OCI-LY7 (cell line): Measurements from ENCODE around the gene ZFYVE26. TPM values are rescaled to one million over a fixed set of nuclear protein-coding genes. Genes with fewer than 3 reads are reported as not detected.

Experiments used
- BruUV-seq: library from RNA; stranded (reverse); fragments of 400-500 nt; replicated peaks from 2 replicates; lab custom pipeline; 2021; lab: Mats Ljungman, UMichigan
- CTCF ChIA-PET: fragments of 300-600 bp; sonication (Branson Sonifier 250); formaldehyde crosslinking; loops from one replicate; lab custom pipeline; 2022; ENCODE audit warnings: antibody characterized with exemption; ENCODE audit not compliant: unreplicated experiment; lab: Charles Lee
- POLR2A ChIA-PET: fragments of 300-600 bp; sonication (Branson Sonifier 250); formaldehyde crosslinking; loops from one replicate; lab custom pipeline; 2022; ENCODE audit warnings: antibody characterized with exemption; lab: Charles Lee
- DNase-seq: peaks from one replicate; pipeline ENCODE4 v3.0.0-alpha.2; 2015; ENCODE audit warnings: low spot score
- H2AFZ ChIP-seq: fragments of 200-600 bp; sonication (generic), shearing (Covaris generic); 2 replicates; pipeline ENCODE4 v1.6.1; 2014; ENCODE audit warnings: mild to moderate bottlenecking, antibody characterized with exemption, low read length, moderate library complexity
- H3K27ac ChIP-seq: fragments of 200-600 bp; sonication (generic); 2 replicates; pipeline ENCODE4 v1.5.1; 2014; ENCODE audit warnings: mixed run types, low read depth, mild to moderate bottlenecking, moderate library complexity, low read length, inconsistent platforms; ENCODE audit not compliant: poor library complexity, severe bottlenecking
- H3K36me3 ChIP-seq: fragments of 200-600 bp; sonication (generic); 2 replicates; pipeline ENCODE4 v1.6.1; 2014; ENCODE audit warnings: mild to moderate bottlenecking, antibody characterized with exemption, low read length, moderate library complexity, mixed read lengths; ENCODE audit not compliant: insufficient read depth
- H3K4me1 ChIP-seq: fragments of 200-600 bp; sonication (generic); 2 replicates; pipeline ENCODE4 v1.5.1; 2014; ENCODE audit warnings: mild to moderate bottlenecking, low read length; ENCODE audit not compliant: insufficient read depth, poor library complexity, severe bottlenecking
- H3K4me2 ChIP-seq: fragments of 200-600 bp; sonication (generic); 2 replicates; pipeline ENCODE4 v1.6.1; 2014; ENCODE audit warnings: mild to moderate bottlenecking, low read length
- H3K4me3 ChIP-seq: fragments of 200-600 bp; sonication (generic); 2 replicates; pipeline ENCODE4 v1.5.1; 2014; ENCODE audit warnings: mild to moderate bottlenecking, low read depth, low read length; ENCODE audit not compliant: poor library complexity, severe bottlenecking
- H3K79me2 ChIP-seq: fragments of 200-600 bp; sonication (generic); 2 replicates; pipeline ENCODE4 v1.6.1; 2016; ENCODE audit warnings: low read depth, mild to moderate bottlenecking, low read length, moderate library complexity, mixed read lengths; ENCODE audit not compliant: insufficient read depth
- H3K9me2 ChIP-seq: fragments of 200-600 bp; sonication (generic); 2 replicates; pipeline ENCODE4 v1.6.1; 2016; ENCODE audit warnings: mild to moderate bottlenecking, low read length, mixed read lengths; ENCODE audit not compliant: insufficient read depth
- H3K9me3 ChIP-seq: fragments of 200-600 bp; sonication (generic); 2 replicates; pipeline ENCODE4 v1.6.1; 2014; ENCODE audit warnings: mild to moderate bottlenecking, mixed run types, low read length, mixed read lengths
- H4K20me1 ChIP-seq: fragments of 200-600 bp; sonication (generic); 2 replicates; pipeline ENCODE4 v1.6.1; 2014; ENCODE audit warnings: mild to moderate bottlenecking, antibody characterized with exemption, low read length, moderate library complexity, mixed read lengths; ENCODE audit not compliant: insufficient read depth
- EZH2phosphoT487 ChIP-seq: fragments of 200-600 bp; sonication (generic); IDR thresholded peaks from 2 replicates; pipeline ENCODE4 v1.6.1; 2018; ENCODE audit warnings: low read depth, borderline replicate concordance, mild to moderate bottlenecking, mixed run types, antibody characterized with exemption, low read length, moderate library complexity, mixed read lengths
- intact Hi-C: fragments of 100-400 bp; cut with micrococcal nuclease; formaldehyde crosslinking; loops from one replicate; pipeline ENCODE4 v1.10.0; 2022; ENCODE audit not compliant: unreplicated experiment
- small RNA-seq: library from RNA; depleted of rRNA; stranded (forward); fragments of <200 nt; gene quantifications from one replicate; pipeline ENCODE3, GENCODE V24; 2014
- total RNA-seq, 2 experiments: library from RNA; depleted of rRNA in 1 of 2; stranded (reverse); fragments of >200 nt in 1 of 2; shearing (Covaris generic) in 1 of 2; gene quantifications; 2 replicates each; pipeline ENCODE4 v1.2.3, GENCODE V29; 2014 to 2022
- TF ChIP-seq, protein P1 (sequence below): fragments of 200-600 bp; sonication (generic); conservative IDR thresholded peaks from 2 replicates; pipeline ENCODE4 v1.5.1; 2014; ENCODE audit warnings: mild to moderate bottlenecking, antibody characterized with exemption, low read length, moderate library complexity, mixed read lengths

ZFYVE26 gene
- total RNA-seq, 2 experiments from 2014 or later, result 12.0 to 22.8 TPM

DNA sequence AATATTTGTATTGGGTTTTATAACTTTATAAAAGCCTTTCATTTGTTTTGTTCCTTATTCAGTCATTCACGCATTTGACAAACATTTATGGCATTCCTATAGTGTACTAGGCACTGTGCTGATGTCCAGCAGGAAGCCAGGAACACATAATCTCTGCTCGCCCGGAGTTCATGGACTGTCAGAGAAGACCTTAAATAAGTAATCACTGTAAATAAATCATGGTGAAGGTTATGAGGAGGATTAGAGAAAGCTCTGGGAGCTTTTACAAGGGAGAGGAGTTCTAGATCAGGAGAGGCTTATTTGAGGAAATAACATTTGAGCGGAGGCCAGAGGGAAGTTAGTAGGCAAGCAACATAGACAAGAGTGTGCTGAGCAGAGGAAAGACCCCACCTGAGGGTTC lies 119.4 kb downstream of the ZFYVE26 start:
- Histone ChIP-seq H3K4me1 (peaks cover 5% of the 10 kb centered on the region), H4K20me1 (no peaks in the 10 kb centered on the region), H3K27ac (no peak overlapping the region), H3K9me2 (no peaks in the 10 kb centered on the region), H3K36me3 (peaks cover 16% of the 10 kb centered on the region), H3K4me2 (no peak overlapping the region), H2AFZ (no peak overlapping the region), H3K79me2 (peaks cover 25% of the 10 kb centered on the region; the same call in 1 of the 2 replicates), H3K9me3 (no peaks in the 10 kb centered on the region), H3K4me3 (no peak overlapping the region)
- ChIA-PET CTCF (no interaction called here), POLR2A (interaction anchor here (0.6 kb wide), 1 partner anchor 241 kb away, joined by 3 read pairs; no protein-coding TSS in a partner anchor)
- TF ChIP-seq, protein P1, sequence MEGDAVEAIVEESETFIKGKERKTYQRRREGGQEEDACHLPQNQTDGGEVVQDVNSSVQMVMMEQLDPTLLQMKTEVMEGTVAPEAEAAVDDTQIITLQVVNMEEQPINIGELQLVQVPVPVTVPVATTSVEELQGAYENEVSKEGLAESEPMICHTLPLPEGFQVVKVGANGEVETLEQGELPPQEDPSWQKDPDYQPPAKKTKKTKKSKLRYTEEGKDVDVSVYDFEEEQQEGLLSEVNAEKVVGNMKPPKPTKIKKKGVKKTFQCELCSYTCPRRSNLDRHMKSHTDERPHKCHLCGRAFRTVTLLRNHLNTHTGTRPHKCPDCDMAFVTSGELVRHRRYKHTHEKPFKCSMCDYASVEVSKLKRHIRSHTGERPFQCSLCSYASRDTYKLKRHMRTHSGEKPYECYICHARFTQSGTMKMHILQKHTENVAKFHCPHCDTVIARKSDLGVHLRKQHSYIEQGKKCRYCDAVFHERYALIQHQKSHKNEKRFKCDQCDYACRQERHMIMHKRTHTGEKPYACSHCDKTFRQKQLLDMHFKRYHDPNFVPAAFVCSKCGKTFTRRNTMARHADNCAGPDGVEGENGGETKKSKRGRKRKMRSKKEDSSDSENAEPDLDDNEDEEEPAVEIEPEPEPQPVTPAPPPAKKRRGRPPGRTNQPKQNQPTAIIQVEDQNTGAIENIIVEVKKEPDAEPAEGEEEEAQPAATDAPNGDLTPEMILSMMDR, result no peak
- TF ChIP-seq EZH2phosphoT487, result no peak
- no peak for DNase-seq
- BruUV-seq, result no TSS peak
- intact Hi-C loops, result no loop called here

Small RNAs within 50 kb of the gene (small RNA-seq; reads per million reads assigned to genes)
- gene AL049779.3 (not detected), gene RN7SL369P (not detected)

Other genes with a start within 250 kb of the ZFYVE26 start
- gene PIGH, start 216.3 kb downstream of the ZFYVE26 start, total RNA-seq (2014; rRNA removed; shearing (Covaris generic)), result 19.7 and 23.0 TPM in 2 replicates
- 12.0 and 15.5 TPM in 2 replicates for gene PIGH, start 216.3 kb downstream of the ZFYVE26 start, total RNA-seq (2022)
- 2.9 and 4.2 TPM in 2 replicates for gene ARG2, start 196.7 kb downstream of the ZFYVE26 start, total RNA-seq (2014; rRNA removed; shearing (Covaris generic))
- 2.0 and 3.4 TPM in 2 replicates for gene ARG2, start 196.7 kb downstream of the ZFYVE26 start, total RNA-seq (2022)
- 41.5 and 50.5 TPM in 2 replicates for gene VTI1B, start 142.0 kb downstream of the ZFYVE26 start, total RNA-seq (2014; rRNA removed; shearing (Covaris generic))
- gene VTI1B, start 142.0 kb downstream of the ZFYVE26 start, total RNA-seq (2022), result 80.2 and 93.3 TPM in 2 replicates
- 31.1 and 32.0 TPM in 2 replicates for gene RDH11, start 120.8 kb downstream of the ZFYVE26 start, total RNA-seq (2014; rRNA removed; shearing (Covaris generic))
- 33.6 and 37.7 TPM in 2 replicates for gene RDH11, start 120.8 kb downstream of the ZFYVE26 start, total RNA-seq (2022)
- gene RDH12, start 114.7 kb downstream of the ZFYVE26 start, total RNA-seq (2014; rRNA removed; shearing (Covaris generic)), result not detected in 2 replicates
- not detected in 2 replicates for gene RDH12, start 114.7 kb downstream of the ZFYVE26 start, total RNA-seq (2022)
- 41.4 and 48.2 TPM in 2 replicates for gene RAD51B, start 3.2 kb upstream of the ZFYVE26 start, total RNA-seq (2014; rRNA removed; shearing (Covaris generic))
- gene RAD51B, start 3.2 kb upstream of the ZFYVE26 start, total RNA-seq (2022), result 72.8 and 89.9 TPM in 2 replicates